Testis (tissue), 3 donors: ENCODE data around the gene F3. TPM values are rescaled to one million over a fixed set of nuclear protein-coding genes. Genes with fewer than 3 reads are reported as not detected.

Source experiments
- DNase-seq: peaks from one replicate; pipeline ENCODE4 v3.0.0-alpha.2; 2019
- H3K27ac ChIP-seq, 2 donors: fragments of 200-600 bp; sonication (generic); one replicate each; pipeline ENCODE4 v1.5.1; 2019
- H3K27me3 ChIP-seq: fragments of 200-600 bp; sonication (generic); one replicate; pipeline ENCODE4 v1.5.1; 2019
- H3K36me3 ChIP-seq: fragments of 200-600 bp; sonication (generic); one replicate; pipeline ENCODE4 v1.5.1; 2017; ENCODE audit warnings: low read depth; ENCODE audit errors: missing control alignments
- H3K4me1 ChIP-seq: fragments of 200-600 bp; sonication (generic); one replicate; pipeline ENCODE4 v1.5.1; 2019
- H3K4me3 ChIP-seq, 2 donors: fragments of 200-600 bp; sonication (generic); one replicate each; pipeline ENCODE4 v1.5.1; 2017 to 2019
- H3K9me3 ChIP-seq: fragments of 200-600 bp; sonication (generic); one replicate; pipeline ENCODE4 v1.5.1; 2017
- CTCF ChIP-seq, 3 experiments: fragments of 450-650 bp in 2 of 3; fragments of 200-600 bp in 1 of 3; sonication (generic) in 1 of 3; IDR thresholded peaks; one replicate each; pipeline ENCODE4 v1.5.1; 2016 to 2019; ENCODE audit warnings: antibody characterized with exemption in 3 of 3, mild to moderate bottlenecking in 2 of 3, moderate library complexity in 1 of 3
- POLR2A ChIP-seq: fragments of 450-650 bp; IDR thresholded peaks from one replicate; pipeline ENCODE4 v1.6.1; 2017; ENCODE audit warnings: antibody characterized with exemption, mild to moderate bottlenecking, moderate library complexity
- WGBS, 2 donors: methylation state at CpG; one replicate each; pipeline ENCODE4 v1.1.5; 2018; 5-methylcytosine and 5-hydroxymethylcytosine counted together
- intact Hi-C: fragments of 100-400 bp; cut with DNase I; formaldehyde crosslinking; loops from one replicate; pipeline ENCODE4 v1.15.1; 2023; ENCODE audit warnings: low total_unique reads
- polyA plus RNA-seq: library from polyadenylated mRNA; stranded (reverse); fragments of 350-450 nt; fragmentation: Illumina TruSeq; extraction: RNeasy Lipid Tissue Mini Kit (QIAGEN cat#74804); gene quantifications from one replicate; pipeline ENCODE4 v1.2.3, GENCODE V29; 2014; ENCODE audit warnings: low read depth, low replicate concordance; ENCODE audit not compliant: insufficient read depth
- total RNA-seq, 2 donors: library from RNA; depleted of rRNA; stranded (reverse); fragments of >200 nt; gene quantifications; one replicate each; pipeline ENCODE4 v1.2.3, GENCODE V29; 2016

F3 gene
- total and polyA plus RNA-seq, 3 donors from 2014 or later, result 51.6 to 135 (median 111) TPM

- Histone ChIP-seq H3K27me3 (no peaks in the 10 kb centered on the region), H3K4me3 (no peak overlapping the region), H3K27ac (no peak overlapping the region), H3K36me3 (no peaks in the 10 kb centered on the region), H3K4me1 (no peaks in the 10 kb centered on the region), H3K9me3 (no peaks in the 10 kb centered on the region)
- DNase-seq, result no peak
- intact Hi-C loops, result no loop called here
- 87 to 91% methylated on average over 1 of the region's 1 CpG for WGBS, 2 donors
- TF ChIP-seq POLR2A (no peak), CTCF (IDR thresholded peaks at IDR 0.05) (no peak)
Observed at GRCh38 chr1:94504601-94505000, 37.0 kb downstream of the F3 start.

GRCh38 chr1:94503153-94503552, 38.4 kb downstream of the F3 start:
- H3K27ac ChIP-seq, result no peak overlapping the region
- 73 to 75% methylated on average over 4 of the region's 4 CpGs for WGBS, 2 donors
- no peak overlapping the region for H3K4me3 ChIP-seq
- TF ChIP-seq CTCF (IDR thresholded peaks at IDR 0.05), result no peak
- TF ChIP-seq POLR2A, result no peak
- no peaks in the 10 kb centered on the region for H3K27me3 ChIP-seq
- no peaks in the 10 kb centered on the region for H3K36me3 ChIP-seq
- H3K9me3 ChIP-seq, result no peaks in the 10 kb centered on the region
- H3K4me1 ChIP-seq, result no peaks in the 10 kb centered on the region
- intact Hi-C loops, result no loop called here
- DNase-seq, result no peak

- intact Hi-C loops, result no loop called here
- TF ChIP-seq POLR2A, result no peak
- TF ChIP-seq CTCF (IDR thresholded peaks at IDR 0.05), result no peak
Observed at GRCh38 chr1:94501935-94502334, 39.6 kb downstream of the F3 start.

GRCh38 chr1:94501426-94501825, 40.1 kb downstream of the F3 start:
- H3K4me3 ChIP-seq, result no peak overlapping the region
- H3K36me3 ChIP-seq, result no peaks in the 10 kb centered on the region
- TF ChIP-seq POLR2A (no peak), CTCF (IDR thresholded peaks at IDR 0.05) (no peak)
- DNase-seq, result no peak
- H3K27ac ChIP-seq, result no peak overlapping the region
- no peaks in the 10 kb centered on the region for H3K4me1 ChIP-seq
- 91% methylated on average over 2 of the region's 2 CpGs for WGBS, 2 donors
- no peaks in the 10 kb centered on the region for H3K27me3 ChIP-seq
- H3K9me3 ChIP-seq, result no peaks in the 10 kb centered on the region
- intact Hi-C loops, result no loop called here

More at GRCh38 chr1:94501935-94502334, 39.6 kb downstream of the F3 start:
- DNase-seq, result no peak
- H3K4me3 ChIP-seq, result no peak overlapping the region
- H3K27me3 ChIP-seq, result no peaks in the 10 kb centered on the region
- H3K36me3 ChIP-seq, result no peaks in the 10 kb centered on the region
- WGBS, 2 donors, result 85 to 89% methylated on average over 4 of the region's 4 CpGs
- H3K27ac ChIP-seq, result no peak overlapping the region
- no peaks in the 10 kb centered on the region for H3K4me1 ChIP-seq
- H3K9me3 ChIP-seq, result no peaks in the 10 kb centered on the region

- no peak overlapping the region for H3K4me3 ChIP-seq
- H3K27me3 ChIP-seq, result no peaks in the 10 kb centered on the region
- H3K9me3 ChIP-seq, result no peaks in the 10 kb centered on the region
- H3K4me1 ChIP-seq, result no peaks in the 10 kb centered on the region
- H3K36me3 ChIP-seq, result no peaks in the 10 kb centered on the region
- intact Hi-C loops, result no loop called here
- H3K27ac ChIP-seq, result no peak overlapping the region
- DNase-seq, result no peak
- no peak for TF ChIP-seq CTCF (IDR thresholded peaks at IDR 0.05)
- no peak for TF ChIP-seq POLR2A
- 90 to 92% methylated on average over 2 of the region's 2 CpGs for WGBS, 2 donors
Observed at GRCh38 chr1:94496076-94496755, 45.3 kb downstream of the F3 start.
